Parathyroid adenoma (tissue), 2 donors: Measurements from ENCODE around the gene SLC7A6.

Source experiments
- H2AFZ ChIP-seq: fragments of 300-600 bp; sonication (generic); one replicate; pipeline ENCODE4 v1.7.0; 2017; ENCODE audit warnings: antibody characterized with exemption, mild to moderate bottlenecking
- H3K27ac ChIP-seq: fragments of 300-600 bp; sonication (generic); one replicate; pipeline ENCODE4 v1.7.0; 2017
- H3K27me3 ChIP-seq: fragments of 300-600 bp; sonication (generic); one replicate; pipeline ENCODE4 v1.7.0; 2017; ENCODE audit warnings: low read length; ENCODE audit not compliant: control insufficient read depth, insufficient read depth
- H3K36me3 ChIP-seq: fragments of 300-600 bp; sonication (generic); one replicate; pipeline ENCODE4 v1.7.0; 2017; ENCODE audit warnings: low read length; ENCODE audit not compliant: control insufficient read depth, insufficient read depth
- H3K4me1 ChIP-seq: fragments of 300-600 bp; sonication (generic); one replicate; pipeline ENCODE4 v1.7.0; 2017; ENCODE audit warnings: control low read depth
- H3K4me2 ChIP-seq: fragments of 300-600 bp; sonication (generic); one replicate; pipeline ENCODE4 v1.7.0; 2017; ENCODE audit warnings: low read length
- H3K4me3 ChIP-seq: fragments of 300-600 bp; sonication (generic); one replicate; pipeline ENCODE4 v1.7.0; 2017; ENCODE audit warnings: low read depth, low read length
- H3K79me2 ChIP-seq: fragments of 300-600 bp; sonication (generic); one replicate; pipeline ENCODE4 v1.7.0; 2017; ENCODE audit warnings: control low read depth
- H3K9ac ChIP-seq: fragments of 300-600 bp; sonication (generic); one replicate; pipeline ENCODE4 v1.7.0; 2017; ENCODE audit warnings: mild to moderate bottlenecking
- H3K9me3 ChIP-seq: fragments of 300-600 bp; sonication (generic); one replicate; pipeline ENCODE4 v1.7.0; 2017; ENCODE audit warnings: low read length; ENCODE audit not compliant: control insufficient read depth
- CTCF ChIP-seq: fragments of 300-600 bp; sonication (generic); IDR thresholded peaks from one replicate; pipeline ENCODE4 v1.7.0; 2017; ENCODE audit warnings: antibody characterized with exemption, mild to moderate bottlenecking
- donor health status: primary hyperparathyroidism.

SLC7A6 gene

GRCh38 chr16:68217506-68217905 is 46.8 kb upstream of the SLC7A6 start:
- no peak for TF ChIP-seq CTCF
- no peaks in the 10 kb centered on the region for H3K9me3 ChIP-seq
- no peak overlapping the region for H3K4me2 ChIP-seq
- no peak overlapping the region for H3K9ac ChIP-seq
- no peak overlapping the region for H3K27ac ChIP-seq
- no peak overlapping the region for H2AFZ ChIP-seq
- H3K79me2 ChIP-seq = peaks cover 2% of the 10 kb centered on the region
- peaks cover 14% of the 10 kb centered on the region for H3K4me1 ChIP-seq
- no peaks in the 10 kb centered on the region for H3K27me3 ChIP-seq
- no peak overlapping the region for H3K4me3 ChIP-seq
- H3K36me3 ChIP-seq = no peaks in the 10 kb centered on the region

- H3K27ac ChIP-seq = no peak overlapping the region
- H3K79me2 ChIP-seq = no peaks in the 10 kb centered on the region
- no peak overlapping the region for H3K9ac ChIP-seq
- no peak for TF ChIP-seq CTCF
- no peaks in the 10 kb centered on the region for H3K27me3 ChIP-seq
- no peaks in the 10 kb centered on the region for H3K36me3 ChIP-seq
- no peak overlapping the region for H2AFZ ChIP-seq
- H3K4me2 ChIP-seq = no peak overlapping the region
- peaks cover 5% of the 10 kb centered on the region for H3K4me1 ChIP-seq
- no peak overlapping the region for H3K4me3 ChIP-seq
- no peaks in the 10 kb centered on the region for H3K9me3 ChIP-seq
Measured at GRCh38 chr16:68219725-68220351, 44.5 kb upstream of the SLC7A6 start.

- no peak overlapping the region for H3K27ac ChIP-seq
- no peaks in the 10 kb centered on the region for H3K27me3 ChIP-seq
- H2AFZ ChIP-seq = no peak overlapping the region
- no peak overlapping the region for H3K4me3 ChIP-seq
- H3K79me2 ChIP-seq = no peaks in the 10 kb centered on the region
- no peak for TF ChIP-seq CTCF
- H3K4me2 ChIP-seq = no peak overlapping the region
- H3K36me3 ChIP-seq = no peaks in the 10 kb centered on the region
- peaks cover 2% of the 10 kb centered on the region for H3K4me1 ChIP-seq
- H3K9ac ChIP-seq = no peak overlapping the region
- no peaks in the 10 kb centered on the region for H3K9me3 ChIP-seq
Measured at GRCh38 chr16:68223072-68223471, 41.3 kb upstream of the SLC7A6 start.

- Histone ChIP-seq H3K36me3 (no peaks in the 10 kb centered on the region), H3K4me3 (no peak overlapping the region), H3K27me3 (no peaks in the 10 kb centered on the region), H3K79me2 (peaks cover 3% of the 10 kb centered on the region), H3K9ac (no peak overlapping the region), H3K4me2 (no peak overlapping the region), H3K27ac (no peak overlapping the region), H3K9me3 (no peaks in the 10 kb centered on the region), H2AFZ (no peak overlapping the region), H3K4me1 (peaks cover 8% of the 10 kb centered on the region)
- no peak for TF ChIP-seq CTCF
Measured at GRCh38 chr16:68226116-68226515, 38.2 kb upstream of the SLC7A6 start.

- no peak for TF ChIP-seq CTCF
- Histone ChIP-seq H3K9ac (no peak overlapping the region), H3K27me3 (no peaks in the 10 kb centered on the region), H3K4me2 (no peak overlapping the region), H3K9me3 (no peaks in the 10 kb centered on the region), H3K79me2 (peaks cover 3% of the 10 kb centered on the region), H3K4me3 (no peak overlapping the region), H2AFZ (no peak overlapping the region), H3K4me1 (peaks cover 8% of the 10 kb centered on the region), H3K27ac (no peak overlapping the region), H3K36me3 (no peaks in the 10 kb centered on the region)
Measured at GRCh38 chr16:68227183-68227793, 37.0 kb upstream of the SLC7A6 start.
